ENCODE data around the gene CCT5.

The CCT5 gene

DNA sequence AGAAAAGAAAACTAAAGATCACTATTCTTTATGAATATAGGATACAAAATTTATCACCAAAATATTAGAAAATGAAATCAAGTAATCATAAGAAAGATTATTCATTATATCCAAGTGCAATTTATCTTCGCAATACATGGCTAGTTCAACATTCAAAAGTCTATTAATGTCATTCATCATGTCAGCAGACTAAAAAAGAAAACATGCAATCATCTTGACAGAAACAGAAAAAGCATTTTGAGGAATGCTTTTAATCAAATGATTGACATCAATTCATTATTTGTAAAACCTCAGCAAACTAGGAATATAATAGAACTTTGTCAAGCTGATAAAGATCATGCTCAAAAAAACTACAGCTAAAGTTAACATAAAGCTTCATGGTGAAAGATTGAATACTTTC lies 41.1 kb upstream of the CCT5 start:
- Histone ChIP-seq H3K79me2 (ENCODE audit: insufficient read depth, low read length) (no peaks in the 10 kb centered on the region), H3K4me3 (ENCODE audit: low read length, poor library complexity, severe bottlenecking) (no peak overlapping the region), H3K9me2 (replicated peaks; ENCODE audit: low read depth, low read length) (no peaks in the 10 kb centered on the region), H2AFZ (ENCODE audit: low read length) (no peak overlapping the region), H3K4me2 (ENCODE audit: low read depth, low read length, poor library complexity, severe bottlenecking) (no peak overlapping the region), H4K20me1 (ENCODE audit: insufficient read depth, low read length, poor library complexity, severe bottlenecking) (no peaks in the 10 kb centered on the region), H3K9ac (ENCODE audit: low read depth, low read length, poor library complexity, severe bottlenecking) (no peak overlapping the region), H3K36me3 (ENCODE audit: insufficient read depth, low read length) (no peaks in the 10 kb centered on the region), H3F3A (ENCODE audit: low read depth) (no peaks in the 10 kb centered on the region), H3K9me3 (ENCODE audit: insufficient read depth, low read depth, low read length) (no peaks in the 10 kb centered on the region), H3K27me3 (ENCODE audit: insufficient read depth, low read length, poor library complexity, severe bottlenecking) (no peaks in the 10 kb centered on the region), H3K4me1 (ENCODE audit: insufficient read depth, low read length, poor library complexity, severe bottlenecking) (no peaks in the 10 kb centered on the region)
- no peak for TF ChIP-seq EZH2phosphoT487 (IDR thresholded peaks at IDR 0.05; ENCODE audit: borderline replicate concordance)
- TF ChIP-seq, protein P1, sequence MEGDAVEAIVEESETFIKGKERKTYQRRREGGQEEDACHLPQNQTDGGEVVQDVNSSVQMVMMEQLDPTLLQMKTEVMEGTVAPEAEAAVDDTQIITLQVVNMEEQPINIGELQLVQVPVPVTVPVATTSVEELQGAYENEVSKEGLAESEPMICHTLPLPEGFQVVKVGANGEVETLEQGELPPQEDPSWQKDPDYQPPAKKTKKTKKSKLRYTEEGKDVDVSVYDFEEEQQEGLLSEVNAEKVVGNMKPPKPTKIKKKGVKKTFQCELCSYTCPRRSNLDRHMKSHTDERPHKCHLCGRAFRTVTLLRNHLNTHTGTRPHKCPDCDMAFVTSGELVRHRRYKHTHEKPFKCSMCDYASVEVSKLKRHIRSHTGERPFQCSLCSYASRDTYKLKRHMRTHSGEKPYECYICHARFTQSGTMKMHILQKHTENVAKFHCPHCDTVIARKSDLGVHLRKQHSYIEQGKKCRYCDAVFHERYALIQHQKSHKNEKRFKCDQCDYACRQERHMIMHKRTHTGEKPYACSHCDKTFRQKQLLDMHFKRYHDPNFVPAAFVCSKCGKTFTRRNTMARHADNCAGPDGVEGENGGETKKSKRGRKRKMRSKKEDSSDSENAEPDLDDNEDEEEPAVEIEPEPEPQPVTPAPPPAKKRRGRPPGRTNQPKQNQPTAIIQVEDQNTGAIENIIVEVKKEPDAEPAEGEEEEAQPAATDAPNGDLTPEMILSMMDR (conservative IDR thresholded peaks at IDR 0.05; ENCODE audit: low read length) = no peak

DNA sequence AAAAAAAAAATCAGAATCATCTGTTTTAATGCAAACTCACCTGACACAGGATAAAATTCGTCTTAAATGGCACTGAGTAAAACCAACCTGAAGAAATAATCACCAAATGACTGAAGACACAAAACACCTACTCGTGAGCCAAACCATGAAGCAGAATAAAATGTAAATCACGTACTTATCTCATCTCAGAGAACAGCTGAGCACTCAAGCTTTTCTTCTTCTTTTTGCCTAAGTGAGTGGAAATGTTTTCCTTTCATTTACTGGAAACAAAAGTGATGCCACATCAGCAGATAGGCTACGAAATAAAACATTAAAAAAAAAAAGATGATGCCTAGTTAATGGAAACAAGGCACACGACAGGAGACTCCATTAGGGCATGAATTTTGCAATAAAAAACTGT lies 36.8 kb upstream of the CCT5 start:
- Histone ChIP-seq H3K4me2 (ENCODE audit: low read depth, low read length, poor library complexity, severe bottlenecking) (no peak overlapping the region), H3K4me1 (ENCODE audit: insufficient read depth, low read length, poor library complexity, severe bottlenecking) (no peaks in the 10 kb centered on the region), H4K20me1 (ENCODE audit: insufficient read depth, low read length, poor library complexity, severe bottlenecking) (no peaks in the 10 kb centered on the region), H3K36me3 (ENCODE audit: insufficient read depth, low read length) (no peaks in the 10 kb centered on the region), H3K9ac (ENCODE audit: low read depth, low read length, poor library complexity, severe bottlenecking) (no peak overlapping the region), H3K9me3 (ENCODE audit: insufficient read depth, low read depth, low read length) (no peaks in the 10 kb centered on the region), H3K9me2 (replicated peaks; ENCODE audit: low read depth, low read length) (no peaks in the 10 kb centered on the region), H3K79me2 (ENCODE audit: insufficient read depth, low read length) (no peaks in the 10 kb centered on the region), H3F3A (ENCODE audit: low read depth) (no peaks in the 10 kb centered on the region), H3K27me3 (ENCODE audit: insufficient read depth, low read length, poor library complexity, severe bottlenecking) (no peaks in the 10 kb centered on the region), H3K4me3 (ENCODE audit: low read length, poor library complexity, severe bottlenecking) (no peak overlapping the region), H2AFZ (ENCODE audit: low read length) (no peak overlapping the region)
- TF ChIP-seq, protein P1 (conservative IDR thresholded peaks at IDR 0.05; ENCODE audit: low read length) = no peak
- TF ChIP-seq EZH2phosphoT487 (IDR thresholded peaks at IDR 0.05; ENCODE audit: borderline replicate concordance) = no peak

DNA sequence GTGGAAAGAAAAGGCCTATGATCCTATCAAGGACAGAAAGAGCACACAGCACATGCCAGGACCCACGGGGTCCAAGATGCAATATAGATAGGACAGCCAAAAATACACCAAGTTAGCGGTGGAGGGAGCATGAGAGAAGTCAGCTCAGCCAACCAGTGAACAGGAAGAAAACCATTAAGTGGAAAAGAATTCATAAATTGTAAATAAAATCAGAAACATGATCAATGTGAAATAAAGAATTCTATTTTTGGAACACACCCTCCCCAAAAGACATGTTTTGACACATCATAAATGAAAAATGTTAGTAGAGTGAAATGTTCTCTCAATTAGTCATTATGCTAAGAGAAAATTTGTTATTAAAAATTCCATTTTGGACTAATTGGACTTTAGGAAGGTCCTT lies 36.0 kb upstream of the CCT5 start:
- Histone ChIP-seq H3K79me2 (ENCODE audit: insufficient read depth, low read length) (no peaks in the 10 kb centered on the region), H3K36me3 (ENCODE audit: insufficient read depth, low read length) (no peaks in the 10 kb centered on the region), H3K9me2 (replicated peaks; ENCODE audit: low read depth, low read length) (no peaks in the 10 kb centered on the region), H3K9me3 (ENCODE audit: insufficient read depth, low read depth, low read length) (no peaks in the 10 kb centered on the region), H3K4me3 (ENCODE audit: low read length, poor library complexity, severe bottlenecking) (no peak overlapping the region), H3K27me3 (ENCODE audit: insufficient read depth, low read length, poor library complexity, severe bottlenecking) (no peaks in the 10 kb centered on the region), H4K20me1 (ENCODE audit: insufficient read depth, low read length, poor library complexity, severe bottlenecking) (no peaks in the 10 kb centered on the region), H3K9ac (ENCODE audit: low read depth, low read length, poor library complexity, severe bottlenecking) (no peak overlapping the region), H3F3A (ENCODE audit: low read depth) (no peaks in the 10 kb centered on the region), H3K4me1 (ENCODE audit: insufficient read depth, low read length, poor library complexity, severe bottlenecking) (no peaks in the 10 kb centered on the region), H3K4me2 (ENCODE audit: low read depth, low read length, poor library complexity, severe bottlenecking) (no peak overlapping the region), H2AFZ (ENCODE audit: low read length) (no peak overlapping the region)
- TF ChIP-seq, protein P1 (conservative IDR thresholded peaks at IDR 0.05; ENCODE audit: low read length) = no peak
- TF ChIP-seq EZH2phosphoT487 (IDR thresholded peaks at IDR 0.05; ENCODE audit: borderline replicate concordance) = no peak
